Glomerular visceral epithelial cell (primary cell): ENCODE results near the gene TMUB1.

Experiments
- DNase-seq: peaks from one replicate; pipeline ENCODE4 v3.0.0-alpha.2; 2016; ENCODE audit errors: extremely low spot score

Gene TMUB1

DNA sequence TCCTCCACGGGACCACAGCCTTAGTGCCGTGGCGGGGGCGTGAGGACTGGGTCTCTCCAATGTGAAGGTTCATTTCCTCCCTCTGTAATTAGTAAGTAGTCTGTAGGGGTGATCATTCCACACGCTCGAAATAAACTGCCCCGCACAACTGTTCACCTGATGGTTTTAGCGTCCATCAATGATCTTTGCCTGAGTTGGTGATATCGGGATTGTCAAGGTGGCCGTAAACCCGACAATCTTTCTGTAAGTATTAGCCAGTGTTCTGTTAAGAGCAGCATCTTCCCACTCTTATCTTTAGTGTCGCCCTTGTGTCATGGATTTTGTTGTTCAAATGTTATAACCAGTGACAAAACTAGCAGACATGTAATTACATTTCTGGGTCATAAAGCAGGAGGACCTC is 20.7 kb upstream of the TMUB1 start:
- no peak for DNase-seq

DNA sequence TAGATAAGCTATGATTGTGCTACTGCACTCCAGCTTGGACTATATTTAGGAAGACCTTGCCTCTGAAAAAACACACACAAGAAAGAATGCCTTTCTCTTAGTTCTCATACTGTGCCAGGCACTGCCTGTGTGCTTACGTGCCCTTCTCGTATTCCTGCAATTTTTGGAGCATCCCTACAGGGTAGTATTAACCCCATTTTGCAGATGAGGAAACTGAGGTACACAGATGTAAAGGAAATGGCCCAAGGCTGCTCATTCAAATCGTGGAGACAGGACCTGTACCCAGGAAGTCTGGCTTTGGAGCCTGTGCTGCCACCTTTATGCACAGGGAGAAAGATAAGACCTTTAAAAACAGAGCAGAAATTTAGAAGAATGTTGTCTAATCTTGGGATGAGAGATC is 19.7 kb upstream of the TMUB1 start:
- DNase-seq, result no peak

DNA sequence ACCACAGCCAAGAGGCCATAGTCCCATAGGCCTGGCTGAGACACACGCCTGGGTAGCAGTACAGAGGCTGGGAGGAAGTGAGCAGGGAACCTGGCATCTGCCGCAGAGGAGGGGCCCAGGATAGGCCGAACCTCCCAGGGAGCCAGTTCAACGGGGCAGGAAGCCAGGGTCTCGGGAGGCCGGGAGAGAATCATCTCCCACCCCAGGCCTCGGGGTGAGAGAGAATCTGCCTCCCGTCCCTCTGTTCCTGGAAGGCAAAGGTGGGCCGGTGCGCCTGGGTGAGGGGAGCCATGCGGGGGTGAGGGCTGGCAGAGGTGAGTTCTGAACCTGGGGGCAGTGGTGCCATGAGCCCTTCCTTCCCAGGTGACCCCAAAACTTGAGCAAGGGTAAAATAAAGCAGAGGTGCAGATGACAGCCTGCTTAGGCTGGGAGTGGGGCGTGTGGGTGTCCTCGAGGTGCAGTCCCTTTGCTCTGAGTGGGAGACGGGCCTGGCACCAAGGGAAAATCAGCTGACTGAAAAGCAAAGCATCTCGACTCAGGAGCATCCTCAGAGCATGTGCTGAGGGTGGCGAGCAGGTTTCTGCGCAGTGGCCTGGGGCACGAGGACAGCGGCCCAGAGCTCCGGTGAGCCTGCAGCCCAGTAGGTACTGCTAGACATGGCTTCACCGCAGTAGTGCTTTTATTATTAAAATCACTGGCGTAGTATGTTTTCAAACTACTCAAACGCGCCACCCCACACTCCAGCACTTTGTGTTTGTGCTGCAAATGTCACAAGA is 18.5 kb upstream of the TMUB1 start:
- no peak for DNase-seq

DNA sequence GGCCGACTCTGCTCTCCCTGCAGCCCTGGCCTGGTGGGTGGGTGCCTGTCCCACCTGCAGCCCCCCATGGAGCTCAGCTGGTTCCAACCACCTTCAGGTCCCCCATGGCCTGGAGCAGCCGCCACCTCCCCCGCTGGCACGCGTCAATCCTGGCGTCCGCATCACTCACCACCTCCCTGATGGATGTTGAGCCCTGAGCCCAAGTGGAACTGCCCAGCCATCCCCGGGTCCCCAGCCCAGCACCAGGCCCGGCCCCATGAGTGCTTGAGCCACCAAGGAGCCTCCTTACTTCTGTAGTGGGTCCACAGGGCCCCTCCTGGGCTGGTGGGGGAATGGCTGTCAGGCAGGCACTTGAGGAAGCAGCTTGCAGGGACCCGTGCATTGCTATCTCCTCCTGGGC is 17.6 kb upstream of the TMUB1 start:
- DNase-seq, result no peak

DNA sequence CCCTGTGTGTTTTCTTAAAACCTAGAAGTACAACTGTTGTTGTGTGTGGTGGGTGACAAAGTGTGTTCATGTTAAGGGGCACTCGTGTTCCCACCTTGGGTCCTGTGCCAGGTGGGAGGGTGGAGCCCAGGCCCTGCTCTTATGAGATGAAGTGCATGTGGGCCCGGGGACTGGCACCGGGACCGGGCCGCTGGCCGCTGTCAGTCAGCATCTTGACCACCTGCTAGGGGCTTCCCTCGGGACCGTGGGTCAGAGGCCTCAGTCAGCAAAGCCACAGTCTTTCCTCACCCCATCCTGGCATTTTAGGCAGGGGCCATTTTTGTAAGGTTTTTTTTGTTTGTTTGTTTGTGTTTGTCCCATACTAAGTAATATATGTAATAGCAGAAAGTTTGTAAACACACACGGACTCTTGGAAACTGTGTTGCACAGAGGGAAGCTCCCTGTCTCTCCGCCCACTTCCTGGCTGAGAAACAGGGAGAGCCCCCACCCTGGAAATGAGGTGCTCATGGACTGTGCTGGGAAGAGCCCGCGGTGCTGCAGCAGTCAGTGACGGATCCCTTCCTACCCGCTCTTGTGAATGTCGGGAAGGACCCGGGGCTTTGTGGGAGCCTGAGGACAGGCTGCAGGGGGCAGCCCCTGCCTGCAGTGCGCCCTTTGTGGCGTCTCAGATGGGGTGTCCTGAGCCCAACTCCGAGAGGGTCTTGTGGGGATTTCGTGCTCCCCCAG is 16.4 kb upstream of the TMUB1 start:
- DNase-seq, result no peak

DNA sequence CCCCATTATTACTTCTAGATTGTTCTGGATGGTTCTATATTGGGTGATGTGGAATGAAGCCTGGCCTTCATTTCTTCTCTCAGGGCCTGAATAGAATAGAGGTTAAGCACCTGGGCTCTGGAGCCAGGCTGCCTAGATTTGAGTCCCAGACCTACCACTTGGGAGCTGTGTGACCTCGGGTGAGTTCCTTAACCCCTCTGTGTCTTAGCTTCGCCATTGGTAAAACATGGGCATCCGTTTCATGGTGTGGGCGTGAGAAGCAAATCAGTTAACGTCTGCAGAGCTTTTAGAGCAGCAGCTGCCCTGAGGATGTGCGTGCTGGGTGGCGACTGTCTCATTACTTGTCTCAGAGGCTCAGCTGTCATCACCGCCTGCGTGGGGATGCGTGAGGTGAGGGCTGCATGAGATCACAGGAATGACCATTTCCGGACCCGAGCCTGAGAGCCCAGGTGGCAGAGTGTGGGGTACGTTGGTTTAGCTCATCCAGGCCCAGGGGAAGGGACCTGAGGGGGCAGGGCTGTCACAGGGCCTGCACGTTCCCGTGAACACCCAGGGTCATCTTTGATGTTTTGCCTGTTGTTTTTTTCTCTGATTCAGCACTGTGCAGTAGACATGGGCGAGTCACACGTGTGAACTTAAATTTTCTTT is 12.7 kb upstream of the TMUB1 start:
- DNase-seq, result no peak

DNA sequence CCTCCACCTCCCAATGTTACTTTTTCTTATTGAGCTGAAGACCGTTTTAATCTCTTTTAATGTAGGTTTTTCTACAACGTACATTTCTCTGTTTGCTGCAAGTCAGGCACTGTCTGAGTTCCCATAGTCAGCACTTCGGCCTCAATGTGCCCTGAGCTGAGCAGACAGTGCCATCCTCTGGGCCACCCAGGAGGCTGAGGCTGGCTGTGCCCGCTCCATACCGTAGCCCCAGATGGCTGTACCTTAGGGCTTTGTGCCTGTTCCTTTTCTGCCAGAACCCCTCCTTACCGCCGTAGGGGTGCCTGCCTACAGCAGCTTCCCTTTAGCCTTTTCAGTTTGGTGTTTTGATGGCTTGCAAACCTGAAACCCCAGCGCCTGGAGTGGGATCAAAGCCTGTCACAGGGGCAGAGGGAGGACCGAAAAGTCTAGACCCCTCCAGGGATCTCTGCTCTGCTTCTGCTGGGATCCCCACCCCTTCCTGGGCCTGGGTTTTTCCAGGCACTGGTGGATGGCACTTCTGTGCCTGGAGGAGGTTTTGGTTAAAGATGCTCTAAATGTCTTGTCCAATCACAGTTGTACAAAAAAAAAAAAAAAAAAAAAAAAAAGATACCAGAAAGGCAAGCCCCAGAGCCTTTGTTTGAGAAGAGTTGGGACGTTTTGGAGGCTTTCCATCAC is 12.0 kb upstream of the TMUB1 start:
- DNase-seq, result no peak

DNA sequence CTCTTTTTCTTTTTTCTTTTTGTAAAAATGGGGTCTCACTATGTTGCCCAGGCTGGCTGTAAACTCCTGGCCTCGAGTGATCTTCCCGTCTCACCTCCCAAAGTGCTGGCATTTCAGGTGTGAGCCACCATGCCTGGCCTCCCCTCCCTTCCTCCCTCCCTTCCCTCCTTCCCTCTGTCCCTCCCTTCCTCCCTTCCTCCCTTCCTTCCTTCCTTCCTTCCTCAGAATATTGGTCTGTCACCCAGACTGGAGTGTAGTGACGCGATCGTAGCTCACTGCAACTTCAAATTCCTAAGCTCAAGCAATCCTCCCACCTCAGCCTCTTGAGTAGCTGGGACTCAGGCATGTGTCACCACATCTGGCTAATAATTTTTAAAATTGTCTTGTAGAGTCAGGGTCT is 11.4 kb upstream of the TMUB1 start:
- DNase-seq, result peak; percentile 49

DNA sequence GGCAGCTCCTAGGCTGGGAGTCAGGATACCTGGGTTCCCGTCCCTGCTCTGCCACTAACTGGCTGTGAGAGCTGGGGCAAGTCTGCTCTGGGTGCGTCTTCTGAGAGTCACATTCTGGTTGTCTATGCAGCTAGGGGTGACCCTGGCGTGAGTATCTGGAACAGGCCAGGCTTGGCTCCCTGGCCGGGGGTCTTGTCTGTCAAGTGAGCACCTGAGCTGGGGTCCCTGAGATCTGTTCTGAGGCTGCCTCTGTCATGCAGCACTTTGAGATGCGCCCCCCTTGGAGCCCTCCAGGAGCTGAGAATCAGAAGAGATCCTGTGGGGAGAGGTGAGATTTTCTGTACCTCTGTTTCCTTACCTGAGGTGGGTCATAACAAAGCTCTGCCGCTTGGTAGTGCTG is 10.5 kb upstream of the TMUB1 start:
- DNase-seq, result no peak

DNA sequence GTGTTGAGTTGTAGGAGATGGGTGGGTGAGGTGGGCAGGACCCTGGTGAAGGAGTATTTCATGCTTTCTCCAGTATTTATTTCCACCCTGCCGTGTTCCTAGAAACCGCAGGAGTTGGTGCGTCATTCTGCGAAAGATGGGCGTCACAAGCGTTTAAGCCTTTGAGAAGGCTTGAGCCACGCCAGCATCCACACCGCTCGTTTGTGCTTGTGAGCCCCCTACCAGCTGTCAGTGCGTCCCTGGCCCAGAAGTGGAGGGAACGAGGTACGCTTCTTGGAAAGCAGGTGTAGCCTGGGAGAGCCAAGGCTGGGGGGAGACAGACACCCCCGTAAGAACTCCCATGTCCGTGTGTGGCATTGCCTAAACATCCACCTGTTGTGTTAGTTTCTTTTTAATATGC is 8.7 kb upstream of the TMUB1 start:
- DNase-seq, result no peak

DNA sequence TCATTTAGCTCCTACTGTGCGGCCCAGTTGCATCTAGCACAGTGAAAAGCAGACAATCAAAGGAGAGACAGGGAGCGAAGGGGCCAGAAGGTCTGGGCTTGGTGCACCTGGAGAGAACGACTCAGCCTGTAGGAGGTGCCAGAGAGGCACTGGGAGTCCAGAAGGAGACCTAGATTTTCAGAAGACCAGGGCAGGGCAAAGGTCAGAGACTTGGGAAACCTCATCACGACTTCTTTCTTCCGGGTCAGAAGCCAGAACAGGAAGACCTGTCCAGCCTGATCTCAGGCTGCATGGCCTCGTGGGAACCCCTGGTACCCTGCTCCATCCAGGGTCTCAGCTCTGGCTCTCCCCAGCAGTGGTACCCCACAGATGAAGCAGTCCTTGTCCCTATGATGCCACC is 8.1 kb upstream of the TMUB1 start:
- no peak for DNase-seq

DNA sequence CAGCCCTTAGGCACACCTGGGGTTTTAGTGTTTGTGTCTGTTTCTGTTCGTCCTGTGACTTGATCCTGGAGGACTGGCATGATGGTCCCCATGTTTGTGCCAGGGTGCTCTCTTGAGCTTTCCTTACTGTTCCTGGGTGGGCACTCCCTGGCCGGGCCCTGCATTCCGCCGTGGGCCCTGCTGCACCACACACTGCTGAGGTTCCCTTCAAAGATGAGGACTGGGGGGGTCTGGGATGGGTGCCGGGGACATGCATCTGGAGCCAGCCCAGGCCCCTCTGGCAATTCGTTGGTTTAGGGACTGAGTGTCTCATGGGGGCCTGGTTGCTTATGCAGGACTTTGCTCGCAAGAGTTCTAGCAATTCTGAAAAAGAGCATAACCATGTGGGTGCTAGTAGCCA is 7.7 kb upstream of the TMUB1 start:
- no peak for DNase-seq

DNA sequence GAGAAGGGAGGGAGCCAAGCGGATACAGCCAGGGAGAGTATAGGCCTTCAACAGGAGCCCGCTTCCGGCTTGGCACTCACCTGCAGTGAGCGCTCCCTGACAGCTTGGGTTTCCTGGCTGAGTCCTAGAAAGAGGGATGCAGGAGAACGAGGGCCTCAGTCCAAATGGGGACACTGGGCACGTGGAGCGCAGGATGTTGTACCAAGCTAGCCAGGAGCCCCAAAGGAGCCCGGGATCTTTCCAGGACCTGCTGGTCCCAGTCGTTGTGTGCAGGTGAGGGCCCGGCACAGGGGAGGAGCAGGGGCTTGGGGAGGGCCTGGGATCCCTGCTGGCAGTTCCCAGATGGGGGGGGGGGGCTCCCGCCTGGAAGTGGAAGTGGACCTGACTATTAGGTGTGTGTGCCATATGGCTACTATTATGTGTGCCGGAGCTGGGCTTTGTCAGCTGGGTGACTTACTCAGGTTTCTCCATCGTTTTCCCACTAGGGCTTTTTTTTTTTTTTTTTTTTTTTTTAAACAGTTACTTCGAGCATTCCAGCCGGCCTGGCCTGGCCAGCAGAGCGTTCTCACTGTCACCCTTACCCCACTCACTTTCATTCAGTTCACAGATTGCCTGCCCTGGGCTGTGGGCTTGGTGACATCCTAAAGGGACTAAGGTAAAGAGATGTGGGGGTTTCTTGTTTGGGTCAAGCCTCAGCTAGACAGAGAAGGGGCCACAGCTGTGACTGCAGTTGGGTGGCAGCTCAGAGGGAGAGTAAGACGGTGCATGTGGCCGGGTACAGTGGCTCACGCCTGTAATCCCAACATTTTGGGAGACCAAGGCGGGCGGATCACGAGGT is 6.8 kb upstream of the TMUB1 start:
- no peak for DNase-seq

DNA sequence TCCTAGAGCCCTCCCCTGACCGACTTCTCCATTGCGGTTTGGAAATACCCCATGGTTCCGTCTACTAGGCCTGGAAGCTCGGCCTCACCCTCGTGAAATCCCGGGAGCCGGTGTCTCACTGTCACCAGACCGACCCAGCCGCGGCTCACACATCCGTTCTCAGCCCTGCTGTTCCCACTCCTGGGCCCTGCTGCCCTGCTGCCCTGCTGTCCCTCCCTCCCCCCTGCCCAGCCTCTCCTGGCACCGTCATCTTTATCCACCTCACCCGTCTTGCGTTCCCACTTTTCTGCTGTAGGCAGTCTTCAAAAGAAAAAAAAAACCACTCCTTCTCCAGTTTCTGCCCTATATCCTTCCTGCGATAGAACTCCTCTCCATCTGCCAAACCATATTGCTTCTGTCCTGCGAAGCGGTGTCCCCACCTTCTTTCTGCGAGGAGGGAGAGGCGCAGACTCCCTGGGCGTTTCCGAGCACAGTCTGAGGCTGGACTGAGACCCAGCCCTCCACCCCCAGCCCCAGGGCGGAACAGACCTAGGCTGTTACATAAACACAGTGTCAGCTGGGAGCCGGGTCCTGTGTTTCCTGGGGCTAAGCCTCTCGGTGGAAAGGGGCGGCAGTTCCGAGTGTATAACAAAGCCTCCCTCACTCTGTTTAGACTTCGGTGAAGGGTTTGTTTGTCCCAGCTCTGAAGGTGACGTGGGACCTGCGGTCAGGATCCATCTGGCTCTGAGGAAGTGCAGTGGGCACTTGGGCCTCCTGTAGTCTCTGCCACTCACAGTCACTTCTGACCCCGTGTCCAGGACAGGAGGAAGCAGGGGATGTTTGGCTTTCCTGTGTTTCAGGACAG is 5.8 kb upstream of the TMUB1 start:
- DNase-seq, result no peak

DNA sequence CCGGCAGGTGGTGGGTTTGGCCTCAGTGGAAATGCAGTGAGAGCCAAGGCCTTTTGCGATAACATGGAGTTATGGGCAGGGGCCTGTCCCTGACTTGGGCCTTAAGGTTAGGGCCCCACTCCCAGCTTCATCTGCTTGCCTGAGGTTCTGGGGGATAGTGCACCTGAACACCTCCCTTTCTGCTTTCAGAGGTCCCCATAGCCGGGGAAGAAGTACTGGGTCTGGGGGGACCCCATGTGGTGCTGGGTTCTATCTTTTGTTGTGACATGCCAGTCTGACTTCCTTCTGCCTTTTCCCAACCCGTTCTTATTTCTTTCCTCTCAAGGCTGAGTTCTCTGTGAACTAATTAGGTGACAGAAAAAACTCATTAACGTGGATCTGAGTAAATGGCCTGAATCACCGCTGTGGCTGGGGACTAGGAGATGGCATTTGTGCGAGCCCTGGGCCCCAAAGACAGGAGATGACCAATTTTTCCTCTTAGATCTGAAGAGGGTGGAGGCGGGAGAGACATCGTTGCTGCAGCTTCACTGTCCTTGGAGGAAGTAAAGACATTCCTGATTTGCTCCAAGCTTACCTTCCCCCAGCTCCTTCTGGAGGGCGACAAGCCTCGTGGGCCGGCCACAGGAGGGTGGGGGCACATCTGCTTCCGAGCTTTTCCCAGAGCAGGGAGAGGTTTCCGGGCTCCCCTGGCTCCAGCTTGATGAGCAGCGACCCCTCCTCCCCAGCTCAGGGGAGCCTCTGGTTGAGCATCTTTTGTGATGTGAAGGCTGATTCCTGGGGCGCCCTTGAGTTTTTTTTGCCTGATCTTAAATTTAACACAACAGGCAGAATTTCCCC is 4.9 kb upstream of the TMUB1 start:
- DNase-seq, result no peak

DNA sequence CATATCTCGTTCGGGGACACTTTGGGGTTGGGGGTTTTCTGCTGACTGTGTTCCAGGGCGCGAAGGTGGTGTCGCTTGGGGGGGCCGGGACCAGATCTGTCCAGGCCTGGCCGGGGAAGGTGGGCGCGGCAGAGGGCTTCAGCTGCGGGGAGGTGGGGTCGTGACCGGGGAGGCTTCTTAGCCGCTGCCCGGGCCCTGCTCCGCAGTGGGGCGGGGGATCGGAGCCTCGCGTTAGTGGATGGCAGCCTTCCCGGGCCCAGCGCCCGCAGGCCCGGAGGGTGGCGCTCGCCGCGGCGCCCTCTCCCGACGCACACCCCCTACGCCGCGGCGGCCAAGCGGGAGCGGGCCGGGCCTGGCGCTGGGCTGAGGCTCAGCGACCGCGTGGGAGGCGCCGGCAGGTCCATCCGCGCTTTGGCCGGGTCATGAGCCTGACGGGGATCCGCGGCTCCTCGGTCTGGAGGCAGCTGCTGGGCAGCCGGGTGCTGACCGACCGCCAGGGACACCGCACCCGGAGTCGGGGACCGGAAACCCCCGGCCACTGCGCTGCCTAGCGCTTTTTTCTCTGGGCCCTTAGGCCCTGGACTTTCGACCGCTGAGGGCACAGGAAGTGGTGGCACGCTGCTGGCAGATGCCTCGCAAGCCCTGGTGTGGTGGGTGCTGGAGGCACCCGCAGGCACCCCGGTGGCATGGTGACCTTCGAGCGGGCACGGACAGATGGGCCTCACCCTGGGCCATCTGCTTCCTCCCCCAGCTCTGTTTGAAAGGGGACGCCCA is 4.1 kb upstream of the TMUB1 start:
- DNase-seq, result peak; percentile 52

DNA sequence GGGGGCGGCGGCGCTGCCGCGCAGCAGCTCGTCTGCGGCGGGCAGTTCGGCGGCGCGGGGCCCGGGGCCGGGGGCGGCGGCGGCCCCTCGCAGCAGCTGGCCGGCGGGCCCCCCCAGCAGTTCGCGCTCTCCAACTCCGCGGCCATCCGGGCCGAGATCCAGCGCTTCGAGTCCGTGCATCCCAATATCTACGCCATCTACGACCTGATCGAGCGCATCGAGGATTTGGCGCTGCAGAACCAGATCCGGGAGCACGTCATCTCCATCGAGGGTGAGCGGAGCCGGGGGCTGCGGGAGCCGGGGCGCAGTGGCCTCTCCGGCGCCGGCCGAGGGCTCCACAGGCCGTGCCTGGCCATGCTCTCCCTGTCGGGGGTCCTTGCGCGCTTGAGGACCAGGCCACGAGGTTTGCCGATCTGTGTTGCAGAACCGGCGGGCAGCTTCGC is 3.5 kb upstream of the TMUB1 start:
- DNase-seq, result peak; percentile 31

DNA sequence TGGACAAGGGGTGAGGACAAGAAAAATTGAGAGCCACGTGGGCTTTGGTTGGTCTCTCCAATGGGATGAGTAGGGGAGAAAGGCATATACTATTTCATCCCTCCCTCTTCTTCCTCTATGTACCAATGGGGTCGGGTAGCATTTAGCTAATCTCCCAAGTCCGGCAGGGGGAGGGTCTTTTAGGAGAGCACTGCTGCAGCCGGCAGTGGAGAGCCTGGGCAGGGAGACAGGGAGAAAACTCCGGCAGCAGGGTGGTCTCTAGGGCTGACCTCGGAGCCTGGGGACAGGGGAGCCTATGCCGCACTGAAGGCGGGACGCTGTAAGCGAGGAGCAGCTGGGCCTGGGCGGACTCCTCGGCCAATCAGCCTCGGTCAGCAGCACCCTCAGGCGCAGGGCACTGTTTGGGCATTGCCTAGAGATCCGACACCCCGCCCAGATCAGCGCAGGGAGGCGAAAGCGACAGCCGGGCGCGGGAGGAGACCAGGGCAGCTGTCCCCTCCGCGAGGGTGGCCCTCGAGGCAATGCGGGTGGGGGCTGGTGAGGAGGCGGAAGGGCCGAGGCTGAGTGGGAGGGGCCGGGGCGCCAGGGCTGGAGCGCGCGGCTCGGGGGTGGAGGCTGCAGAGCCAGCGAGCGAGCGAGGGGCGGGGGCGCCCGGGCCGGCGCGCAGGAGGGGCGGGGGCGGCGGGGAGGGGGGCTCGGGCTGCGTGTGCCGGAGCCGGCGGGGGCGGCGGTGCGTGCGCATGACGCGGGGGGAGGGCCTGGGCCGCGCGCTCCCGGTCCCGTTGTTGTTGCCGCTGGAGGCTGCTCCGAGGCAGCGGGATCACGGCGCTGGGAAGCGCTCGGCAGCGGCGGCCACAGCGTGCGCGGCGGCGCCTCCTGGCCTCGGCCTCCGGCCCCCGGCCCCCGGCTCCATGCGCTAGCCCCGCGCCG is 2.7 kb upstream of the TMUB1 start, which contains the start of gene AGAP3:
Gene AGAP3, plus strand, starts transcription at position 785 of the 930 bp plus-strand sequence. CDS start 267 bp downstream, outside the sequence.
- peak; percentile 76 for DNase-seq
